Stimulated activated CD8-positive, alpha-beta memory T cell treated with anti-CD3 and anti-CD28 coated beads, Interleukin-2, amount 100 ng/mL, for 48 hours (primary cell): ENCODE results near the gene DCHS2.

Source experiments
- DNase-seq, 2 donors: peaks; one replicate each; pipeline ENCODE4 v3.0.0-alpha.2; 2020; ENCODE audit warnings: low read depth in 2 of 2

The DCHS2 gene

GRCh38 chr4:154211506-154211905, 280.1 kb downstream of the DCHS2 start:
- no peak for DNase-seq

DNA sequence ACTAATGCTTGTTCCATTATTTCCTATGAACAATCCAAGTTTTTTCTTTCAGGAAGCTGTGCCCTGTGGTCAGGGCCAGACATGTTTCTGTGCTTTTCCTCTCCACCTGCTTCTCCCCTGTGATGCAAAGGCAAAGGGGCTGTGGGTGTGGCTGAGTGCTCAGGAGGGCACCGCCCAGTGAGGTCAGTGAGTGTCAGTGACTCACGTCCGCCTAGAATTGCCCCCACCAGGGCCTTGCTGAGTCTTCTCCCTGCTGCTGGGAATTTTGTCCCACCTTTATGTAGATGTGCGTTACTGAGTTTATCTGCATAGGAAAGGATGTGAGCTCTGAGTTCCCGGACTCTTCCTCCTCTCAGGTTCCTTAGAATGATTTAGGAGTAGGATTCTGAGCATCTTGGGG, 283.2 kb downstream of the DCHS2 start:
- DNase-seq: no peak

DNA sequence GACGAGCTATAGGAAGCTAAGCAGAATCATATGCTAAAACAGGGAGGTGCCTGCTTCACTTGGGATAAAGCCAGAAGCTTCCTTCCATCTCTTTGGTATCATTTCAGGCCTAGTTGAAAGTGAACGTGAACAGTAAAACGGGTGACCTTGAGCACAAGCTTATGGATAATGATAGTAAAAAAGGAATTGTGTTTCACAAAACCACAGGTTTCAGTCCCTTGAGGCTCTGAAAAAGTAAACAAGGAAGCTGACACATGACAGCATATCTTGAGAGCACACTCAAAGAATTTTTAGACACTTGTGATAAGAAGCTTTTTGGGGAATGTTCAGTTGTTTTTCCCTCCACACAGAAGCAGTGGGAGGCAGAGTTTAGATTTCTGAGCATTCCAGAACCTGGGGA, 286.1 kb downstream of the DCHS2 start:
- DNase-seq: no peak

DNA sequence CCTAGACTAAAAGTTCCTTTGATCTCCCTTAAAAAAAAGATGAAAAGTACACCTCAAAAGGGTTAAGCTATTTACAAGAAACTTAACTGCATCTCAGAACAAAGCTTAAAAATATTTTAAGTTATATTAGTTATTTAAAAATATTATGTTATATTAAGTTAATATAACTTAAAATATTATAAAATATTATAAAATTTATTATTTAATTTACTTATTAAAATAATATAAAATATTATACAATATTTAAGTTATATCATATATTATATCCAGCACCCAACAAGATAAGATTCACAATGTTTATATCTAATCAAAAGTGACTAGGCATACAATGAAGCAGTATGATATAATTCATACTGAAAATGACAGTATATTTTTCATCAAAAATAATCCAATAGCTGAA, 296.9 kb downstream of the DCHS2 start:
- DNase-seq: no peak

- DNase-seq: no peak
These were observed 299.0 kb downstream of the DCHS2 start for GRCh38 chr4:154192585-154192984.

GRCh38 chr4:154189346-154189745, 302.3 kb downstream of the DCHS2 start:
- no peak for DNase-seq

DNA sequence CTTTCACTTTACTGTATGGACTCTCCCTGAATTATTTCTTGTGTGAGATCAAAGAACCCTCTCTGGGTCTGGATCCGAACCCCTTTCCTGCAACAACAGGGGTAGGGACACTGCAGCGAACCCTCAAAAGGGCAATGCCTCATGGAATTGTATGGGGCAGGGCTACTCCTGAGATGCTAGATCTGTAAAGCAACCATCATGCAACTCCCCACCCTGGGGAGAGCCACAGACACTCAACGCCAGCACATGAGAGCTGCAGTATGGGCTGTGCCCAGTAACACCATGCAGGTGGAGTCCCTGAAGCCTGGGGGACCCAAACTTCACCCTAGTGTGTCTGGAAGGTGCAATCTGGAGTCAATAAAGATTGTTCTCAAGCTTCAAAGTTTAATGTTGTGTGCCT, 304.7 kb downstream of the DCHS2 start:
- DNase-seq: no peak

- DNase-seq: no peak
These were observed 305.6 kb downstream of the DCHS2 start for GRCh38 chr4:154186035-154186434.

- DNase-seq: no peak
These were observed 307.4 kb downstream of the DCHS2 start for GRCh38 chr4:154184238-154184637.

DNA sequence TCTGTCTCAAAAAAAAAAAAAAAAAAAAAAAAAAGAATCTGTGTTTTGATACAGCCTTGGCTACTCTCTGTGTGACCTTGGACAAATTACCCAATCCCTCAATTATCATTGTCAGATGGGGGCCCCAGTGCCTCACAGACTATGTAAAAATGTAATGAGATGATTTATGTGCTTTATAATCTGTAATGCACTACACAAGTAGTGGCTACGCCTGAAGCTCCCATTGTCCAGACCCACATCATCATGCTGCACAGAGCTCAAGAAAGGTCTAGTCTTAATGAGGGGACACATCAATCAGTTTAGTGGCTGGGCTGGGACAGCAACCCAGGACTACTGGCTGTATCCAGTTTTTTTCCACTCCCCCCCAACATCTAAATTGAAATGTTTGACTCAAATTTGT, 308.3 kb downstream of the DCHS2 start:
- DNase-seq: no peak
